GM10266 (cell line): ENCODE measurements around the gene CD48.
"Not testable (repeated sequence)": the region's sequence is repeated elsewhere in the genome, so short reads cannot be mapped to it uniquely, and the experiment has no call there.

Experiments used
- DNase-seq: peaks from one replicate; pipeline ENCODE4 v3.0.0; 2012; ENCODE audit errors: extremely low spot score
- TF ChIP-seq, protein P1 (sequence below): IDR thresholded peaks from 2 replicates; pipeline ENCODE4 v1.5.1; 2012; ENCODE audit warnings: mild to moderate bottlenecking, low read depth; ENCODE audit not compliant: control insufficient read depth, insufficient read depth; ENCODE audit errors: missing control alignments

Gene CD48

DNA sequence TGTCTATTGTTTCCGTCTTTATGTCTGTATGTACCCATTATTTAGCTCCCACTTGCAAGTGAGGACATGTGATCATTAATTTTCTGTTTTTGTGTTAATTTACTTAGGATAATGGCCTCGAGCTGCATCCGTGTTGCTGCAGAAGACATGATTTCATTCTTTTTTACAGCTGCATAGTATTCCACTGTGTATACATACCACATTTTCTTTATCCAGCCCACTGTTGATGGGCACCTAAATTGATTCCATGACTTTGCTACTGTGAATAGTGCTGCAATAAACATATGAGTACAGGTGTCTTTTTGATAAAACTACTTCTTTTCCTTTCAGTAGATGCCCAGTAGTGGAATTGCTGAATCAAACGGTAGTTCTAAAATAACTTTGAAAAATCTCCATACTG lies 52.1 kb downstream of the CD48 start:
- TF ChIP-seq, protein P1, sequence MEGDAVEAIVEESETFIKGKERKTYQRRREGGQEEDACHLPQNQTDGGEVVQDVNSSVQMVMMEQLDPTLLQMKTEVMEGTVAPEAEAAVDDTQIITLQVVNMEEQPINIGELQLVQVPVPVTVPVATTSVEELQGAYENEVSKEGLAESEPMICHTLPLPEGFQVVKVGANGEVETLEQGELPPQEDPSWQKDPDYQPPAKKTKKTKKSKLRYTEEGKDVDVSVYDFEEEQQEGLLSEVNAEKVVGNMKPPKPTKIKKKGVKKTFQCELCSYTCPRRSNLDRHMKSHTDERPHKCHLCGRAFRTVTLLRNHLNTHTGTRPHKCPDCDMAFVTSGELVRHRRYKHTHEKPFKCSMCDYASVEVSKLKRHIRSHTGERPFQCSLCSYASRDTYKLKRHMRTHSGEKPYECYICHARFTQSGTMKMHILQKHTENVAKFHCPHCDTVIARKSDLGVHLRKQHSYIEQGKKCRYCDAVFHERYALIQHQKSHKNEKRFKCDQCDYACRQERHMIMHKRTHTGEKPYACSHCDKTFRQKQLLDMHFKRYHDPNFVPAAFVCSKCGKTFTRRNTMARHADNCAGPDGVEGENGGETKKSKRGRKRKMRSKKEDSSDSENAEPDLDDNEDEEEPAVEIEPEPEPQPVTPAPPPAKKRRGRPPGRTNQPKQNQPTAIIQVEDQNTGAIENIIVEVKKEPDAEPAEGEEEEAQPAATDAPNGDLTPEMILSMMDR: no peak
- no peak for DNase-seq

DNA sequence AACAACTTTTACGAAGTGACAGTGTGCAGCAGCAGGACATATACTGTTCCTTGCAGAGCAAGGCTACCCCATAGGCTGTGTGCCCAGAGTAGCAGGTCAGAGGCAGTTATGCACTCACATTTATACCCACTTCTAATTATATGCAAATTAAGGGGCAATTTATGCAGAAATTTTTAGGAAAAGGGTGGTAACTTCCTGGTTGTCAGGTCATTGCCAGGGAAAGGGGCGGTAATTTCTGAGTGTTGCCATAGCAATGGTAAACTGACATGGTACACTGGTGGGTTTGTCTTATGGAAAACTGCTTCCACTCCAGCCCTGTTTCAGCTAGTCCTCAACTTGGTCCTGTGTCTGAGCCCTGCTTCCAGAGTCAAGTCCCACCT lies 52.8 kb downstream of the CD48 start:
- no peak for DNase-seq
- TF ChIP-seq, protein P1: no peak

DNA sequence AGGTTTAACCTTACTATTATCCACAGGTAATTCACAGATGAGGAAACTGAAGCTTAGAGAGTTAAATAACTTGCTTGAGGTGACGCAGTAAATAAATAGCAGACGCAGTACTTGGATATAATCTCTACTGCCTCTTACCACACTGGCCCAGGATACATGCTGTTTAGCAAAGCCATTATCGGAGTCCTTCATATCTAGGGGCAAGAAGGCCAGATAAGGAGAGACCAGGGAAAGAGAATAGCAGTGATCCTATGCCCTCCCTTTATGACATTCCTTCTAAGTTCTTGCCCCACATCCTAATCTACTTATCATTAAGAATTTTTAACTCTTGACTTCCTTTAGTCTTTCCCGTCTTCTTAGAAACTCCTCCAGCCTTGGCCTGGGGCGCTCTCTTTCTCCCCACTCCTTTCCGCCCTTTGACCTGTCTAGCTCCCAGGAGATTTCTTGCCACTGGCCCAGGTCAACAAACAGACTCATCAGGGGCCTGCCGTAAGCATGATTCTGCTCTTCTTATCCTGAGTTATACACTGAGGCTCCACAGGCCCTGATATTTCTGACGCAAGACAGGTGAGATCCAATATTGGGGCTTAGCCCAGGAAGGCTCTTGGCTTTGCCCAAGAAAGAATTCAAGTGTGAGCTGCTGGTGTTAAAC lies 53.3 kb downstream of the CD48 start:
- TF ChIP-seq, protein P1: no peak
- DNase-seq: no peak

DNA sequence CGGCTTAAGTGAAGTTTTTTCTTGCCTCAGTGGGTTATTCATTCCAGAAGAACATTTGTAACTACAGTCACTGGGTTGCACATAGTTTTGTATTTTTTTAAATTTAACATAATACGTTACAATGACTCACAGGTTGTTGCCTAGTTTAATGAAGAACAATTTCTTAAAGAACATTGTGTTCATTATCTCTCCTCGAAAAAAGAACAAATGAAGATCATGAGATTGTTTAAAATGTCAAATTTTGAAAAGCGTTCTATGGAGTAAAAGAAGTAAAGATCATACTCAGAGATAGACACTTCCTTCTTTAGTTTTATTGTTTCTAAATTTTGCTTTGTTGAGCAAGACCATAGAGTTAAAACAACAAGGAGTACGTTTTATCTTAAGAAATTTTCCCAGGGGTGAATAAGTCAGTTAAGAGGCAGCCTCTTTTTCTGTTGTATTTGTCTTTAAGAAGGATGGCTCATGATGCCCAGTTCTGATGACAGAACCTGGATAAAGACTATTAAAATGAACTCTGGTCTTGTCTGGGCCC lies 54.3 kb downstream of the CD48 start:
- TF ChIP-seq, protein P1: no peak
- no peak for DNase-seq

DNA sequence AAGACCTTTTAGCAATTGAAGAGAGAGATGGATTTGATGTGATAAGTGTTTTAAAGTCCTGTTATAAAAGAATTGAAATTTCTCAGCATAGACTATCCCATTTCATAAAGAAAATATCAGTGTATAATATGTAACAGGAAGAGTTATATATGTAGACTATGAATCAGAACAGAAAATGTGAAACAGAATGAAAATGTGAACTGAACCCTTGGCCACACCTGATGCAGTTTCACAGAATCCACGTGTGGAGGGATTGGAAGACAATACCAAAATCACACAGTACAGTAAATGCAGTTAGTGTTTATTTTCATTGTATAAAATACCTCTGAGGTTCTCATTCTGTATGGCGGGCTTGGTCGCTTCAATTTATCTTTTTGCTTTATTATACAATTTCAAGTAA lies 54.9 kb downstream of the CD48 start:
- TF ChIP-seq, protein P1: no peak
- no peak for DNase-seq

DNA sequence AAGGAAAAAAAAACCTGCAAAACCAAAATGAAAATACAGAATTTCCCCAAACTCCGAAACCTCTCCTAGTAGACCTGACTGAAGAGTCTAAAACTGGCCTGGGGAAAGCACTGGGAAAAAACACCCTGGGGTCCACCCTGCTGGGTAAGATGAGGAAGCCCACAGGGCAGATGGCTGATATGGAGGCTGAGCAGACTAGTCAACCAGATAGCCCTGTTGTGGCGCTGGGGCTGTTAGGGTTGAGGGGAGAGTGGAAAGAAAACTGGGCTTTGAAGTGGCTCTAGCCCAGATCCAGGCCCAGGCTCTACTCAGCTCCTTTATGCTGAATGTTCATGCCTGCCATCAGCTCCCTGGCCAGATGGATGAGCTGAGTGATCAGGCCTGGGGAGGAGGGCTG lies 58.0 kb downstream of the CD48 start:
- no peak for DNase-seq
- TF ChIP-seq, protein P1: no peak

DNA sequence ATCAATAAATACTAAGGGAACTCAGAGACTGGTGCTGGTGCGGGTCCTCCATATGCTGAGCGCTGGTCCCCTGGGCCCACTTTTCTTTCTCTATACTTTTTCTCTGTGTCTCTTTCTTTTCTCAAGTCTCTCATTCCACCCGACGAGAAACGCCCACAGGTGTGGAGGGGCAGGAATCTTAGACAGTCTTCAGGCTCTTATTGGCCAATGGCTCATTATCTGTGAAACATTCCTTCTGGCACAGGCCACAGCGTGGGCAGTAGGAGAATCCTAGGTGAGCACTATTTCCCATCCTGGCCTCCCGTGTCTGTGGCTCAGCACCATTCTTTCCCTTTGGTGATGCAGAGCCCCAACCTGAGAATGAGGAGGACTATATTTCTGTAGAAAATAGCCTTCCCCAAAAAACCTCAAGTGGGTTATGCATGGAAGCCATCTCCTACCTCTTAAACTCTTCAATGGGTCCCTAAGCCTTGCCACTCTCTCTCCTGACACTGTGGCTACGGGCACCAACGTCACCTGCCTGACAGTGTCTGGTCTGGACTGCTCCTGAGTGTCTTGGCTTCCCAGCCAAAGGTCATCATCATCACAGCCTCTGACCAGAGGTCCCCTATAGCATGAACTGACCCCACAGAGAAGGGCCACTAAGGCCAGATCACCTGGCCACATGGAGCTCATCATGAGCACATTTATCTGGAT lies 58.5 kb downstream of the CD48 start:
- no peak for DNase-seq
- TF ChIP-seq, protein P1: no peak

DNA sequence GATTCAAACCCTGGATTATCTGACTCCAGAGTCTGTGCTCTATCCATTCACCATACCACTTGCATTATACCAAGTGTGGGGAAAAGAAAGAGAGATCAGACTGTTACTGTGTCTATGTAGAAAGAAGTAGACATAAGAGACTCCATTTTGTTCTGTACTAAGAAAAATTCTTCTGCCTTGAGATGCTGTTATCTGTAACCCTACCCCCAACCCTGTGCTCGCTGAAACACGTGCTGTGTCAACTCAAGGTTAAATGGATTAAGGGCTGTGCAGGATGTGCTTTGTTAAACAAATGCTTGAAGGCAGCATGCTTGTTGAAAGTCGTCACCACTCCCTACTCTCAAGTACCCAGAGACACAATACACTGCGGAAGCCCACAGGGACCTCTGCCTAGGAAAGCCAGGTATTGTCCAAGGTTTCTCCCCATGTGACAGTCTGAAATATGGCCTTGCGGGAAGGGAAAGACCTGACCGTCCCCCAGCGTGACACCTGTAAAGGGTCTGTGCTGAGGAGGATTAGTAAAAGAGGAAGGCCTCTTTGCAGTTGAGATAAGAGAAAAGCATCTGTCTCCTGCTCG lies 59.5 kb downstream of the CD48 start:
- DNase-seq: not testable (repeated sequence)
